ENCODE measurements around the gene HSF2BP. TPM values are rescaled to one million over a fixed set of nuclear protein-coding genes. Genes with fewer than 3 reads are reported as not detected.

HSF2BP gene
- total and polyA plus RNA-seq, 2 experiments from 2014 or later: 0.22 to 3.6 TPM

GRCh38 chr21:43694437-43695079 is 35.3 kb upstream of the HSF2BP start:
- peaks cover 28% of the 10 kb centered on the region for H3K36me3 ChIP-seq

DNA sequence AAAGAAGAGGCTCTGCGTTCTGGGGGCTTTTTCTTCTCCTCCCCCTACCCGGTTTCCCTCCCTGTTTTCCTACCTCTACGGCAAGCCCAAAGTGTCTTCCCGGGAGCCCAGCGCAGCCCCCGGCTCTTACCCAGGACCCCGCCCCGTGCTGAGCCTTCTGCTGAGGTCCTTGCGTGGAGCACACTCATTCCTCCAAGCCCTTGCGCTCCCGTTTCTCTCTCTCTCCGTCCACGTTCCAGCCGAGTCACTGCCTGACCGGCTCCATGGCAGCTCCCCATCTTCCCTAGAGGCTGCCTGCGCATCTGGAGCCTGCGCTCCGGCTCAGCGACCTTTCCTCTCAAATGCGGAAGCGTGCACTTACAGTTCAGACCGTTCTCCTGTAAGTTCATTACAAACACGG is 34.7 kb upstream of the HSF2BP start:
- Histone ChIP-seq H3K36me3 (peaks cover 30% of the 10 kb centered on the region), H3K27me3 (no peaks in the 10 kb centered on the region), H3K4me1 (ENCODE audit: low read depth) (no peaks in the 10 kb centered on the region), H3K4me3 (no peak overlapping the region), H3K27ac (no peak overlapping the region), H3K9me3 (ENCODE audit: low read depth) (no peaks in the 10 kb centered on the region)
- no peak for DNase-seq (ENCODE audit: low read depth in 1 of 2, low spot score in 1 of 2)
- no peak for TF ChIP-seq CTCF (IDR thresholded peaks at IDR 0.05; ENCODE audit: low read depth, low read length)

More at GRCh38 chr21:43694437-43695079, 35.3 kb upstream of the HSF2BP start:
- Histone ChIP-seq H3K27me3 (no peaks in the 10 kb centered on the region), H3K4me3 (no peak overlapping the region), H3K9me3 (ENCODE audit: low read depth) (no peaks in the 10 kb centered on the region), H3K4me1 (ENCODE audit: low read depth) (no peaks in the 10 kb centered on the region), H3K27ac (no peak overlapping the region)
- DNase-seq (ENCODE audit: low read depth in 1 of 2, low spot score in 1 of 2): no peak
- no peak for TF ChIP-seq CTCF (IDR thresholded peaks at IDR 0.05; ENCODE audit: low read depth, low read length)

GRCh38 chr21:43692949-43693348 is 33.7 kb upstream of the HSF2BP start:
- no peak for TF ChIP-seq CTCF (IDR thresholded peaks at IDR 0.05; ENCODE audit: low read depth, low read length)
- Histone ChIP-seq H3K4me1 (ENCODE audit: low read depth) (no peaks in the 10 kb centered on the region), H3K4me3 (no peak overlapping the region), H3K9me3 (ENCODE audit: low read depth) (no peaks in the 10 kb centered on the region), H3K36me3 (peaks cover 38% of the 10 kb centered on the region), H3K27me3 (no peaks in the 10 kb centered on the region), H3K27ac (no peak overlapping the region)
- no peak for DNase-seq (ENCODE audit: low read depth in 1 of 2, low spot score in 1 of 2)

DNA sequence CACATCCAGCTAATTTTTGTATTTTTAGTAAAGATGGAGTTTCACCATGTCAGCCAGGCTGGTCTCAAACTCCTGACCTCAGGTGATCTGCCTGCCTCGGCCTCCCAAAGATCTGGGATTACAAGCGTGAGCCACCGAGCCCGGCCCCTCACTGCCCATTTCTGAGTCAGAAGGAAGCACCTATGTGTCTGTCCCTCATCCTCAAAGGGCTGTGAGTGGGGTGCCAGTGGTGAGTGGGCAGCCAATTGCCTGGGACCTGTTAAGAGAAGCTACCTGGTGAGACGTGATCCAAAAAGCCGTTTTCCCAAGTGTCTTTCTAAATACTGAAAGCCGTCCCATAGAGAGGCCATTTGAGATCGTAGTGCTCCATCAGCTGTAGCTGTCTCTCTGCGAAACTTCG is 32.5 kb upstream of the HSF2BP start:
- Histone ChIP-seq H3K4me1 (ENCODE audit: low read depth) (no peaks in the 10 kb centered on the region), H3K27me3 (no peaks in the 10 kb centered on the region), H3K4me3 (no peak overlapping the region), H3K36me3 (peaks cover 47% of the 10 kb centered on the region), H3K27ac (no peak overlapping the region), H3K9me3 (ENCODE audit: low read depth) (no peaks in the 10 kb centered on the region)
- TF ChIP-seq CTCF (IDR thresholded peaks at IDR 0.05; ENCODE audit: low read depth, low read length): no peak
- DNase-seq (ENCODE audit: low read depth in 1 of 2, low spot score in 1 of 2): no peak

GRCh38 chr21:43691086-43691795 is 32.0 kb upstream of the HSF2BP start:
- no peak overlapping the region for H3K27ac ChIP-seq
- H3K36me3 ChIP-seq: peaks cover 51% of the 10 kb centered on the region
- no peak for TF ChIP-seq CTCF (IDR thresholded peaks at IDR 0.05; ENCODE audit: low read depth, low read length)
- no peak for DNase-seq (ENCODE audit: low read depth in 1 of 2, low spot score in 1 of 2)
- no peaks in the 10 kb centered on the region for H3K9me3 ChIP-seq (ENCODE audit: low read depth)
- H3K4me1 ChIP-seq (ENCODE audit: low read depth): no peaks in the 10 kb centered on the region
- no peaks in the 10 kb centered on the region for H3K27me3 ChIP-seq
- no peak overlapping the region for H3K4me3 ChIP-seq
